GM10266 (cell line): Measurements from ENCODE around the gene GNG10.

Experiments
- DNase-seq: peaks from one replicate; pipeline ENCODE4 v3.0.0; 2012; ENCODE audit errors: extremely low spot score
- TF ChIP-seq, protein P1 (sequence below): IDR thresholded peaks from 2 replicates; pipeline ENCODE4 v1.5.1; 2012; ENCODE audit warnings: mild to moderate bottlenecking, low read depth; ENCODE audit not compliant: control insufficient read depth, insufficient read depth; ENCODE audit errors: missing control alignments

GNG10 gene

DNA sequence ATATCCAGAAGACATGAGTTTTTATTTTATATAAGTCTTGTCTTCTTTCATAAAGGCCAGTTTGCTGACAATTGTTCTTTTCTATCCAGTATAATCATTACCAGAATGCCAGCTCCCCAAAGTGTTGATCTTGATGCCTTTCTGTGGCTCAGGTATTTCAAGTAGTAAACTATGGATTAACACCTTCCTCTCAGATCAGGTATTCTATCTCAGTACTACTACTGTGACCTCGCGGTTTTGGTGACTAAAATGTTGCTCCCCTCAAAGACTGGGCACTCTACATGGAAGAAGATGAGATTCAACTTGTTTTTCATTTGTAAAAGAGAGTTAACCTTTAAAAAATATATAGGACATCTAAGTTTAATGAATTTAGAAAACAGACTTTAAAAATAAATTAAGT, 58.1 kb downstream of the GNG10 start:
- TF ChIP-seq, protein P1, sequence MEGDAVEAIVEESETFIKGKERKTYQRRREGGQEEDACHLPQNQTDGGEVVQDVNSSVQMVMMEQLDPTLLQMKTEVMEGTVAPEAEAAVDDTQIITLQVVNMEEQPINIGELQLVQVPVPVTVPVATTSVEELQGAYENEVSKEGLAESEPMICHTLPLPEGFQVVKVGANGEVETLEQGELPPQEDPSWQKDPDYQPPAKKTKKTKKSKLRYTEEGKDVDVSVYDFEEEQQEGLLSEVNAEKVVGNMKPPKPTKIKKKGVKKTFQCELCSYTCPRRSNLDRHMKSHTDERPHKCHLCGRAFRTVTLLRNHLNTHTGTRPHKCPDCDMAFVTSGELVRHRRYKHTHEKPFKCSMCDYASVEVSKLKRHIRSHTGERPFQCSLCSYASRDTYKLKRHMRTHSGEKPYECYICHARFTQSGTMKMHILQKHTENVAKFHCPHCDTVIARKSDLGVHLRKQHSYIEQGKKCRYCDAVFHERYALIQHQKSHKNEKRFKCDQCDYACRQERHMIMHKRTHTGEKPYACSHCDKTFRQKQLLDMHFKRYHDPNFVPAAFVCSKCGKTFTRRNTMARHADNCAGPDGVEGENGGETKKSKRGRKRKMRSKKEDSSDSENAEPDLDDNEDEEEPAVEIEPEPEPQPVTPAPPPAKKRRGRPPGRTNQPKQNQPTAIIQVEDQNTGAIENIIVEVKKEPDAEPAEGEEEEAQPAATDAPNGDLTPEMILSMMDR = no peak
- DNase-seq = no peak
